Gastroesophageal sphincter (tissue), 3 donors: ENCODE measurements around the gene IL25.

Source experiments
- CTCF ChIP-seq, 4 experiments: fragments of 200-600 bp in 2 of 4; fragments of 450-650 bp in 2 of 4; sonication (generic) in 1 of 4; IDR thresholded peaks; one replicate each; pipeline ENCODE4 v1.5.1; 2017 to 2019; ENCODE audit warnings: antibody characterized with exemption in 4 of 4, mild to moderate bottlenecking in 2 of 4, moderate library complexity in 2 of 4
- EP300 ChIP-seq: sonication (generic); formaldehyde crosslinking; IDR thresholded peaks from one replicate; pipeline ENCODE4 v1.6.1; 2017; ENCODE audit warnings: antibody characterized with exemption, mild to moderate bottlenecking
- POLR2A ChIP-seq, 2 donors: fragments of 450-650 bp; IDR thresholded peaks; one replicate each; pipeline ENCODE4 v1.6.1; 2017; ENCODE audit warnings: antibody characterized with exemption in 2 of 2, mild to moderate bottlenecking in 2 of 2, moderate library complexity in 1 of 2
- POLR2AphosphoS5 ChIP-seq: sonication (generic); formaldehyde crosslinking; IDR thresholded peaks from one replicate; pipeline ENCODE4 v1.6.1; 2017; ENCODE audit warnings: antibody characterized with exemption

GRCh38 chr14:23359167-23359626 lies 13.4 kb upstream of the IL25 start:
- TF ChIP-seq CTCF (IDR thresholded peaks at IDR 0.05) (no peak), EP300 (no peak), POLR2A (IDR thresholded peaks at IDR 0.05) (no peak), POLR2AphosphoS5 (no peak)
